GM23338 (cell line): ENCODE data around the gene CANT1. TPM values are rescaled to one million over a fixed set of nuclear protein-coding genes. Genes with fewer than 3 reads are reported as not detected.

Source experiments
- ATAC-seq: fragments of 200-7000 bp; cut with Tn5 transposase; 3 replicates; pipeline ENCODE4 v1.9.1; 2020
- DNase-seq: peaks from one replicate; pipeline ENCODE4 v3.0.0-alpha.2; 2015; ENCODE audit warnings: low spot score
- H2AFZ ChIP-seq: fragments of 200-600 bp; sonication (generic); 2 replicates; pipeline ENCODE4 v1.8.0; 2016; ENCODE audit warnings: antibody characterized with exemption, mild to moderate bottlenecking, moderate library complexity
- H3F3A ChIP-seq: fragments of 200-600 bp; sonication (generic); replicated peaks from 2 replicates; pipeline ENCODE4 v1.8.0; 2017; ENCODE audit warnings: antibody characterized with exemption, mixed run types, low read depth
- H3K27ac ChIP-seq: fragments of 200-600 bp; sonication (generic); 2 replicates; pipeline ENCODE4 v1.6.1; 2016; ENCODE audit warnings: low read depth
- H3K27me3 ChIP-seq: fragments of 200-600 bp; sonication (generic); 2 replicates; pipeline ENCODE4 v1.8.0; 2016; ENCODE audit warnings: mild to moderate bottlenecking, mixed run types, moderate library complexity; ENCODE audit not compliant: insufficient read depth
- H3K36me3 ChIP-seq: fragments of 200-600 bp; sonication (generic); 2 replicates; pipeline ENCODE4 v1.8.0; 2016; ENCODE audit warnings: mild to moderate bottlenecking; ENCODE audit not compliant: insufficient read depth
- H3K4me1 ChIP-seq: fragments of 200-600 bp; sonication (generic); 2 replicates; pipeline ENCODE4 v1.8.0; 2016; ENCODE audit warnings: mild to moderate bottlenecking, moderate library complexity; ENCODE audit not compliant: insufficient read depth
- H3K4me2 ChIP-seq: fragments of 200-600 bp; sonication (generic); 2 replicates; pipeline ENCODE4 v1.7.1; 2017; ENCODE audit warnings: mixed run types
- H3K4me3 ChIP-seq: fragments of 200-600 bp; sonication (generic); 2 replicates; pipeline ENCODE4 v1.6.1; 2016; ENCODE audit warnings: mixed run types
- H3K79me2 ChIP-seq: fragments of 200-600 bp; sonication (generic); replicated peaks from 2 replicates; pipeline ENCODE4 v1.8.0; 2017; ENCODE audit warnings: mild to moderate bottlenecking; ENCODE audit not compliant: insufficient read depth
- H3K9me2 ChIP-seq: fragments of 200-600 bp; sonication (generic); 2 replicates; pipeline ENCODE4 v1.8.0; 2017; ENCODE audit not compliant: insufficient read depth
- H4K20me1 ChIP-seq: fragments of 200-600 bp; sonication (generic); replicated peaks from 2 replicates; pipeline ENCODE4 v1.8.0; 2017; ENCODE audit warnings: mild to moderate bottlenecking; ENCODE audit not compliant: insufficient read depth
- H3K27ac Mint-ChIP-seq: 2 replicates; pipeline ENCODE4 v1.8.0; 2020; ENCODE audit warnings: inconsistent platforms, mild to moderate bottlenecking, moderate library complexity, mixed read lengths
- H3K27me3 Mint-ChIP-seq: 3 replicates; pipeline ENCODE4 v1.8.0; 2022; ENCODE audit warnings: low read depth, mild to moderate bottlenecking, moderate library complexity, mixed read lengths, inconsistent platforms; ENCODE audit not compliant: insufficient read depth, poor library complexity
- H3K36me3 Mint-ChIP-seq: 3 replicates; pipeline ENCODE4 v1.8.0; 2021; ENCODE audit warnings: low read depth, mild to moderate bottlenecking, inconsistent platforms, moderate library complexity, mixed read lengths
- H3K4me1 Mint-ChIP-seq: 3 replicates; pipeline ENCODE4 v1.8.0; 2020; ENCODE audit warnings: mild to moderate bottlenecking, inconsistent platforms, mixed read lengths
- H3K4me3 Mint-ChIP-seq: 3 replicates; pipeline ENCODE4 v1.8.0; 2021; ENCODE audit warnings: moderate library complexity, mild to moderate bottlenecking, inconsistent platforms, mixed read lengths
- H3K9me3 Mint-ChIP-seq: 3 replicates; pipeline ENCODE4 v1.8.0; 2020; ENCODE audit warnings: moderate library complexity, mild to moderate bottlenecking, inconsistent platforms, mixed read lengths
- CTCF ChIP-seq, 2 experiments: fragments of 200-600 bp in 1 of 2; sonication (generic) in 1 of 2; conservative IDR thresholded peaks; 2 replicates each; pipeline versions ENCODE4 v1.5.1 to v1.6.1; 2016 to 2017; ENCODE audit warnings: antibody characterized with exemption in 2 of 2, low read depth in 2 of 2, mild to moderate bottlenecking in 2 of 2, moderate library complexity in 1 of 2
- ETS1 ChIP-seq: IDR thresholded peaks from 2 replicates; pipeline ENCODE4 v1.6.1; 2016; ENCODE audit warnings: antibody characterized with exemption
- JUNB ChIP-seq: IDR thresholded peaks from one replicate; pipeline ENCODE4 v1.6.1; 2016; ENCODE audit warnings: antibody characterized with exemption; ENCODE audit not compliant: unreplicated experiment
- POLR2AphosphoS5 ChIP-seq: IDR thresholded peaks from 2 replicates; pipeline ENCODE4 v1.6.1; 2016; ENCODE audit warnings: antibody characterized with exemption, low read depth
- STAT1 ChIP-seq: IDR thresholded peaks from one replicate; pipeline ENCODE4 v1.6.1; 2016; ENCODE audit warnings: antibody characterized with exemption; ENCODE audit not compliant: unreplicated experiment
- ZNF114 ChIP-seq: fragments of 250-450 bp; sonication (Bioruptor Pico); IDR thresholded peaks from 2 replicates; pipeline ENCODE4 v1.5.0; 2020; ENCODE audit warnings: mild to moderate bottlenecking, moderate library complexity
- ZNF331 ChIP-seq: fragments of 250-450 bp; sonication (Bioruptor Pico); IDR thresholded peaks from 2 replicates; pipeline ENCODE4 v1.5.0; 2020; ENCODE audit warnings: low read depth, mild to moderate bottlenecking, moderate library complexity
- polyA plus RNA-seq: library from polyadenylated mRNA; unstranded; fragments of >200 nt; fragmentation: Nextera tagmentation; extraction: Ambion mirVana; gene quantifications from 2 replicates; pipeline ENCODE4 v1.2.1, GENCODE V29; 2016
- total RNA-seq: library from RNA; depleted of rRNA; stranded (reverse); fragments of >200 nt; shearing (Covaris generic); gene quantifications from 2 replicates; pipeline ENCODE4 v1.2.3, GENCODE V29; 2014
- TF ChIP-seq, protein P1 (sequence below): fragments of 250-450 bp; sonication (Bioruptor Pico); IDR thresholded peaks from 2 replicates; pipeline ENCODE4 v1.5.0; 2020; ENCODE audit warnings: mild to moderate bottlenecking, moderate library complexity
- TF ChIP-seq, protein P2 (sequence below): IDR thresholded peaks from one replicate; pipeline ENCODE4 v1.6.1; 2018; ENCODE audit warnings: antibody characterized with exemption; ENCODE audit not compliant: unreplicated experiment

CANT1 gene
- total and polyA plus RNA-seq, 2 experiments from 2014 or later, result 5.9 to 38.8 TPM

- no peak overlapping the region for H3K4me3 ChIP-seq
- H3K4me2 ChIP-seq, result no peak overlapping the region
- no peaks in the 10 kb centered on the region for H3K27me3 ChIP-seq
- no peak for TF ChIP-seq CTCF (conservative IDR thresholded peaks at IDR 0.05; ENCODE audit: low read depth in 2 of 2)
- TF ChIP-seq, protein P1, sequence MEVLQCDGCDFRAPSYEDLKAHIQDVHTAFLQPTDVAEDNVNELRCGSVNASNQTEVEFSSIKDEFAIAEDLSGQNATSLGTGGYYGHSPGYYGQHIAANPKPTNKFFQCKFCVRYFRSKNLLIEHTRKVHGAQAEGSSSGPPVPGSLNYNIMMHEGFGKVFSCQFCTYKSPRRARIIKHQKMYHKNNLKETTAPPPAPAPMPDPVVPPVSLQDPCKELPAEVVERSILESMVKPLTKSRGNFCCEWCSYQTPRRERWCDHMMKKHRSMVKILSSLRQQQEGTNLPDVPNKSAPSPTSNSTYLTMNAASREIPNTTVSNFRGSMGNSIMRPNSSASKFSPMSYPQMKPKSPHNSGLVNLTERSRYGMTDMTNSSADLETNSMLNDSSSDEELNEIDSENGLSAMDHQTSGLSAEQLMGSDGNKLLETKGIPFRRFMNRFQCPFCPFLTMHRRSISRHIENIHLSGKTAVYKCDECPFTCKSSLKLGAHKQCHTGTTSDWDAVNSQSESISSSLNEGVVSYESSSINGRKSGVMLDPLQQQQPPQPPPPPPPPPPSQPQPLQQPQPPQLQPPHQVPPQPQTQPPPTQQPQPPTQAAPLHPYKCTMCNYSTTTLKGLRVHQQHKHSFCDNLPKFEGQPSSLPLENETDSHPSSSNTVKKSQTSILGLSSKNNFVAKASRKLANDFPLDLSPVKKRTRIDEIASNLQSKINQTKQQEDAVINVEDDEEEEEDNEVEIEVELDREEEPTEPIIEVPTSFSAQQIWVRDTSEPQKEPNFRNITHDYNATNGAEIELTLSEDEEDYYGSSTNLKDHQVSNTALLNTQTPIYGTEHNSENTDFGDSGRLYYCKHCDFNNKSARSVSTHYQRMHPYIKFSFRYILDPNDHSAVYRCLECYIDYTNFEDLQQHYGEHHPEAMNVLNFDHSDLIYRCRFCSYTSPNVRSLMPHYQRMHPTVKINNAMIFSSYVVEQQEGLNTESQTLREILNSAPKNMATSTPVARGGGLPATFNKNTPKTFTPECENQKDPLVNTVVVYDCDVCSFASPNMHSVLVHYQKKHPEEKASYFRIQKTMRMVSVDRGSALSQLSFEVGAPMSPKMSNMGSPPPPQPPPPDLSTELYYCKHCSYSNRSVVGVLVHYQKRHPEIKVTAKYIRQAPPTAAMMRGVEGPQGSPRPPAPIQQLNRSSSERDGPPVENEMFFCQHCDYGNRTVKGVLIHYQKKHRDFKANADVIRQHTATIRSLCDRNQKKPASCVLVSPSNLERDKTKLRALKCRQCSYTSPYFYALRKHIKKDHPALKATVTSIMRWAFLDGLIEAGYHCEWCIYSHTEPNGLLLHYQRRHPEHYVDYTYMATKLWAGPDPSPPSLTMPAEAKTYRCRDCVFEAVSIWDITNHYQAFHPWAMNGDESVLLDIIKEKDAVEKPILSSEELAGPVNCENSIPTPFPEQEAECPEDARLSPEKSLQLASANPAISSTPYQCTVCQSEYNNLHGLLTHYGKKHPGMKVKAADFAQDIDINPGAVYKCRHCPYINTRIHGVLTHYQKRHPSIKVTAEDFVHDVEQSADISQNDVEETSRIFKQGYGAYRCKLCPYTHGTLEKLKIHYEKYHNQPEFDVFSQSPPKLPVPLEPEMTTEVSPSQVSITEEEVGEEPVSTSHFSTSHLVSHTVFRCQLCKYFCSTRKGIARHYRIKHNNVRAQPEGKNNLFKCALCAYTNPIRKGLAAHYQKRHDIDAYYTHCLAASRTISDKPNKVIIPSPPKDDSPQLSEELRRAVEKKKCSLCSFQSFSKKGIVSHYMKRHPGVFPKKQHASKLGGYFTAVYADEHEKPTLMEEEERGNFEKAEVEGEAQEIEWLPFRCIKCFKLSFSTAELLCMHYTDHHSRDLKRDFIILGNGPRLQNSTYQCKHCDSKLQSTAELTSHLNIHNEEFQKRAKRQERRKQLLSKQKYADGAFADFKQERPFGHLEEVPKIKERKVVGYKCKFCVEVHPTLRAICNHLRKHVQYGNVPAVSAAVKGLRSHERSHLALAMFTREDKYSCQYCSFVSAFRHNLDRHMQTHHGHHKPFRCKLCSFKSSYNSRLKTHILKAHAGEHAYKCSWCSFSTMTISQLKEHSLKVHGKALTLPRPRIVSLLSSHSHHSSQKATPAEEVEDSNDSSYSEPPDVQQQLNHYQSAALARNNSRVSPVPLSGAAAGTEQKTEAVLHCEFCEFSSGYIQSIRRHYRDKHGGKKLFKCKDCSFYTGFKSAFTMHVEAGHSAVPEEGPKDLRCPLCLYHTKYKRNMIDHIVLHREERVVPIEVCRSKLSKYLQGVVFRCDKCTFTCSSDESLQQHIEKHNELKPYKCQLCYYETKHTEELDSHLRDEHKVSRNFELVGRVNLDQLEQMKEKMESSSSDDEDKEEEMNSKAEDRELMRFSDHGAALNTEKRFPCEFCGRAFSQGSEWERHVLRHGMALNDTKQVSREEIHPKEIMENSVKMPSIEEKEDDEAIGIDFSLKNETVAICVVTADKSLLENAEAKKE (CRISPR knock-in tag), result no peak
- no peak for TF ChIP-seq POLR2AphosphoS5
- TF ChIP-seq ETS1, result no peak
- TF ChIP-seq STAT1, result no peak
- no peak for TF ChIP-seq JUNB
- no peak for TF ChIP-seq ZNF114
- TF ChIP-seq, protein P2, sequence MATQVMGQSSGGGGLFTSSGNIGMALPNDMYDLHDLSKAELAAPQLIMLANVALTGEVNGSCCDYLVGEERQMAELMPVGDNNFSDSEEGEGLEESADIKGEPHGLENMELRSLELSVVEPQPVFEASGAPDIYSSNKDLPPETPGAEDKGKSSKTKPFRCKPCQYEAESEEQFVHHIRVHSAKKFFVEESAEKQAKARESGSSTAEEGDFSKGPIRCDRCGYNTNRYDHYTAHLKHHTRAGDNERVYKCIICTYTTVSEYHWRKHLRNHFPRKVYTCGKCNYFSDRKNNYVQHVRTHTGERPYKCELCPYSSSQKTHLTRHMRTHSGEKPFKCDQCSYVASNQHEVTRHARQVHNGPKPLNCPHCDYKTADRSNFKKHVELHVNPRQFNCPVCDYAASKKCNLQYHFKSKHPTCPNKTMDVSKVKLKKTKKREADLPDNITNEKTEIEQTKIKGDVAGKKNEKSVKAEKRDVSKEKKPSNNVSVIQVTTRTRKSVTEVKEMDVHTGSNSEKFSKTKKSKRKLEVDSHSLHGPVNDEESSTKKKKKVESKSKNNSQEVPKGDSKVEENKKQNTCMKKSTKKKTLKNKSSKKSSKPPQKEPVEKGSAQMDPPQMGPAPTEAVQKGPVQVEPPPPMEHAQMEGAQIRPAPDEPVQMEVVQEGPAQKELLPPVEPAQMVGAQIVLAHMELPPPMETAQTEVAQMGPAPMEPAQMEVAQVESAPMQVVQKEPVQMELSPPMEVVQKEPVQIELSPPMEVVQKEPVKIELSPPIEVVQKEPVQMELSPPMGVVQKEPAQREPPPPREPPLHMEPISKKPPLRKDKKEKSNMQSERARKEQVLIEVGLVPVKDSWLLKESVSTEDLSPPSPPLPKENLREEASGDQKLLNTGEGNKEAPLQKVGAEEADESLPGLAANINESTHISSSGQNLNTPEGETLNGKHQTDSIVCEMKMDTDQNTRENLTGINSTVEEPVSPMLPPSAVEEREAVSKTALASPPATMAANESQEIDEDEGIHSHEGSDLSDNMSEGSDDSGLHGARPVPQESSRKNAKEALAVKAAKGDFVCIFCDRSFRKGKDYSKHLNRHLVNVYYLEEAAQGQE, result no peak
- no peak for TF ChIP-seq ZNF331
- Mint-ChIP-seq H3K36me3 (peaks cover 11% of the 10 kb centered on the region; the same call in 2 of the 3 replicates), H3K4me3 (no peak overlapping the region), H3K27me3 (peaks cover 13% of the 10 kb centered on the region), H3K4me1 (peaks cover 6% of the 10 kb centered on the region; the same call in 2 of the 3 replicates), H3K27ac (no peak overlapping the region), H3K9me3 (peaks cover 24% of the 10 kb centered on the region)
- no peak for DNase-seq
- no peaks in the 10 kb centered on the region for H3K4me1 ChIP-seq
- H3K9me2 ChIP-seq, result no peaks in the 10 kb centered on the region
- no peaks in the 10 kb centered on the region for H4K20me1 ChIP-seq
- no peaks in the 10 kb centered on the region for H3F3A ChIP-seq
- H3K36me3 ChIP-seq, result no peaks in the 10 kb centered on the region
- no peaks in the 10 kb centered on the region for H3K79me2 ChIP-seq
- peak; percentile 34; the same call in 2 of the 3 replicates for ATAC-seq
- no peak overlapping the region for H3K27ac ChIP-seq
- H2AFZ ChIP-seq, result peak overlapping the region; percentile 81
Measured at GRCh38 chr17:78947235-78948149, 62.1 kb downstream of the CANT1 start.
